Measurements from ENCODE around the gene TARP.
"Not testable (repeated sequence)": the region's sequence is repeated elsewhere in the genome, so short reads cannot be mapped to it uniquely, and the experiment has no call there.

Gene TARP

GRCh38 chr7:38296059-38296857 lies 22.8 kb upstream of the TARP start:
- DNase-seq (ENCODE audit: low spot score) = no peak

GRCh38 chr7:38294926-38295325 lies 21.5 kb upstream of the TARP start:
- DNase-seq (ENCODE audit: low spot score) = no peak

GRCh38 chr7:38292442-38292841 lies 19.0 kb upstream of the TARP start:
- DNase-seq (ENCODE audit: low spot score) = no peak

GRCh38 chr7:38291650-38292049 lies 18.2 kb upstream of the TARP start:
- no peak for DNase-seq (ENCODE audit: low spot score)

GRCh38 chr7:38291117-38291647 lies 17.7 kb upstream of the TARP start:
- no peak for DNase-seq (ENCODE audit: low spot score)

GRCh38 chr7:38284553-38284952 lies 11.1 kb upstream of the TARP start:
- no peak for DNase-seq (ENCODE audit: low spot score)

GRCh38 chr7:38283809-38284208 lies 10.4 kb upstream of the TARP start:
- no peak for DNase-seq (ENCODE audit: low spot score)

- DNase-seq (ENCODE audit: low spot score) = no peak
Observed at GRCh38 chr7:38283107-38283506, 9.7 kb upstream of the TARP start.

GRCh38 chr7:38282081-38282480 lies 8.6 kb upstream of the TARP start:
- DNase-seq (ENCODE audit: low spot score) = no peak

- no peak for DNase-seq (ENCODE audit: low spot score)
Observed at GRCh38 chr7:38281266-38281665, 7.8 kb upstream of the TARP start.

- DNase-seq (ENCODE audit: low spot score) = no peak
Observed at GRCh38 chr7:38280707-38281106, 7.3 kb upstream of the TARP start.

- DNase-seq (ENCODE audit: low spot score) = no peak
Observed at GRCh38 chr7:38280000-38280399, 6.6 kb upstream of the TARP start.

- no peak for DNase-seq (ENCODE audit: low spot score)
Observed at GRCh38 chr7:38276096-38276877, 2.9 kb upstream of the TARP start.

GRCh38 chr7:38274927-38275620 lies 1.6 kb upstream of the TARP start:
- no peak for DNase-seq (ENCODE audit: low spot score)

- no peak for DNase-seq (ENCODE audit: low spot score)
Observed at GRCh38 chr7:38274486-38274885, 1.1 kb upstream of the TARP start.

- DNase-seq (ENCODE audit: low spot score) = not testable (repeated sequence)
Observed at GRCh38 chr7:38270405-38270804, 3.0 kb downstream of the TARP start.

- DNase-seq (ENCODE audit: low spot score) = not testable (repeated sequence)
Observed at GRCh38 chr7:38269704-38270346, 3.6 kb downstream of the TARP start.

GRCh38 chr7:38265958-38266357 lies 7.5 kb downstream of the TARP start:
- not testable (repeated sequence) for DNase-seq (ENCODE audit: low spot score)

GRCh38 chr7:38264602-38265001 lies 8.8 kb downstream of the TARP start:
- not testable (repeated sequence) for DNase-seq (ENCODE audit: low spot score)

- not testable (repeated sequence) for DNase-seq (ENCODE audit: low spot score)
Observed at GRCh38 chr7:38263274-38263673, 10.2 kb downstream of the TARP start.

GRCh38 chr7:38262545-38262944 lies 10.9 kb downstream of the TARP start:
- DNase-seq (ENCODE audit: low spot score) = no peak

GRCh38 chr7:38262026-38262425 lies 11.4 kb downstream of the TARP start:
- DNase-seq (ENCODE audit: low spot score) = not testable (repeated sequence)
